NCI-H1048 (cell line): ENCODE results near the gene C20orf204.

Experiments
- DNase-seq: peaks from one replicate; lab custom pipeline; 2025; lab: John Stamatoyannopoulos, UW

C20orf204 gene

DNA sequence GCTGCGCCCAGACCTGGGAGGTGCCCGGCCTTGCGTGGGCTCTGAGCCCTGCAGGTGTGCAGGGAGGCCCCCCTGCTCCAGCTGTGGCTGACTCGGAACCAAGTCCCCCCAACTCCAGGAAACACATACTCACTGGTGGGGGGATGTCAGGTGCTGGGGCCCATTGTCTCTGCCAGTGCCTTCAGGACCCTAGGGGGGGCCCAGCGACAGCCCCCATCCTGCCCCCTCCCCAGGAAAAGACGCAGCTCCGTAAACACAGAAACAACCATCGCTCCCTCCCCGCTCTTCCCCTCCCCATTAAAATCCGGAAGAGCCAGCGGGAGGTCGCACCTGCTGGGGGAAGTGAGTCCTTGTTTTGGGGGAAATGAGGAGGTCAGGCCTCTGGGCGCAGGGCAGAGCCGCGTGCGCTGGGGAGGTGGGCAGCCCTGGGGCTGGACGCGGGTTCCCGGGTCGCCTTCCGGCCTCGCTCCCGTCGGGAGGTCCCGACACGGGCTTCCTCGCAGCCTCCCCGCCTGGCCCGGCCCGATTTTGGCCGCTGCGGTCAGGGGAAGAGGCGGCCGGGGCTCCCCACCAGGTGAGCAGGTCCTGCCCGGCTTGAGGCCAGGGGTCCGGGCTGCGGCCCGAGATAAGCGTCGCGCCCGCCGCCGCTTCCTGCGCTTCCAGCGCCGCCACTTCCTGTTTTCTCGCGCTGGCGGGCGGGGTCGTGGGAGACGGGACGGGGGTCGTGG lies 6.2 kb downstream of the C20orf204 start:
- DNase-seq: no peak

DNA sequence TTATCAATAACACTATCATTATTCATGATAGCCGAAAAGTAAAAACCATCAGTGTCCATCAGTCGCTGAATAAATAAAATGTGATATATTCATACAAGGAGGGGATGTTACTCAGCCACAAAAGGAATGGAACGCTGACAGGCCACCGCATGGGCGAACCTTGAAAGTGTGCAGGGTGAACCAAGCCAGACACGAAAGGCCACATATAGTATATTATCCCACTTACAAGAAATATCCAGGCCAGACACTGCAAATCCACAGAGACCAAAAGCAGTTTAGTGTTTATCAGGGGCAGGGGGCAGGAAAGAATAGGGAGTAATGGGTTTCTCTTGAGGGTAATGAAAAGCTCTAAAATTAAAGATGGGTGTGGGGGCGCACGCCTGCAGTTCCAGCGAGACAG lies 7.8 kb downstream of the C20orf204 start:
- DNase-seq: no peak

DNA sequence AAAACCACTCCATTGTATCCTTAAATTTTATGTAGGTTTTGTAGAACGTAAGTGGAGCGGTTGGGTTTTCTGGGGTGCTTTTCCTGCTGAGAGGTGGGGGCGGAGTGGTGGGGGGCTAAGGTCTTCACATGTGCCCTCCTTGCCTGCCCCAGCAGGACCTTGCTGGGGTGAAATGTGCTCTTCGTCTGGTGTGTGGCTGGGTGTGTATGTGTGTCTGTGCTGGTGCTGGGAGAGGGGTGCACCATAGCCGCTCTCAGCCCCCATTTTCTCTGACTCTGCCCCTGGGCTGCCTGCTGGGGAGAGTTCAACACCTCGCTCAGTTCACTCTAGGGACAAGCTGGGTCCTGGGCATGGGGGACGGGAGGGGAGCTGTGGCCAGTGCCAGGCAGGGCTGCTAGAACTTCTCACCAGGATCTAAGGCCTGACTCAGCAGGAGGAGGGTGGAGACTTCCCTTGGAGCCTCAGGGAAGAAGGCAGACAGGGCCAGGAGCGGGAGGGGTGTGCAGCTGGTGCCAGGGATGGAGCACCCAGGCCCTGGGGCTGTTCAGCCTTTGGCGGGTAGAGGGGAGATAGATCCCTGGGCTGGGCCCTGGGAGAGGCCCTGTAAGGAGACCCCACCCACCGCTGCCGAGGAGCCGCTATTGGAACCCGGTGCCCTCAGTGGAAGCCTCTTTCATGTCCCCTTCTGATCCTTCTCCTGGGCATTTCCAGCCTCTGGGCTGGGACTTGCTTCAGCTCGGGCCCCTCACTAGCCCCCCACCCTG lies 8.7 kb downstream of the C20orf204 start:
- no peak for DNase-seq

DNA sequence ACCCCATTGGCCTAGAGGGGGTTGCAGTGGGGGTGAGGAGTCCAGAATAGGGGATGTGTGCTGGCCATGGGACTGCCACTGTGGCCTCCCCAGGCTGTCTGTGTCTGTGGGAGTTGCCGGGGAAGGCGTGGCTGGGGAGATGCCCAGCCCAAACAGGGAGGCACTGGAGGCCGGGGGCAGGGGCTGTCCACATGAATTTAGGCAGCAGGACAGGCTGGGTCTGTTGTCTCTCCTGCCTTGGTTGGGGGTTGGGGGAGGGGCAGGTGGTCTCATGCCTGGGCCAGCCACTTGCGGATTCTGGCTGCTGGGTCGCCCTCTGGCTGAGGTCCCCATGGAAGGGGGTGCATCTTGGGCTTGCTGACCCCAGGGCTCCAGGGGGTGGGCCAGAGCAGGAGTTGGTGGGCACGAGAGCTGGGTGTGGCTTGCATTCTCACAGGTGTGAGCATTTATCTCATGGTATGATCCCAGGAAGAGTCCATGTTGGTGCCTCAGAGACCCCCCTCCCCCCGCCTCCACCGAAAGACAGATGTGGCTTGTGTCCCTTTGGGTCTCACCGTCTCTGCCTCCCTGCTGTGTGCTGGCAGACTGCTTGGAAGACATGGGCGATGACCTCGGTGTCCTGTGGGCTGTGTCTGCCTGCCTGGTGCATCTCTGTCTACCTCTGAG lies 9.5 kb downstream of the C20orf204 start:
- no peak for DNase-seq

DNA sequence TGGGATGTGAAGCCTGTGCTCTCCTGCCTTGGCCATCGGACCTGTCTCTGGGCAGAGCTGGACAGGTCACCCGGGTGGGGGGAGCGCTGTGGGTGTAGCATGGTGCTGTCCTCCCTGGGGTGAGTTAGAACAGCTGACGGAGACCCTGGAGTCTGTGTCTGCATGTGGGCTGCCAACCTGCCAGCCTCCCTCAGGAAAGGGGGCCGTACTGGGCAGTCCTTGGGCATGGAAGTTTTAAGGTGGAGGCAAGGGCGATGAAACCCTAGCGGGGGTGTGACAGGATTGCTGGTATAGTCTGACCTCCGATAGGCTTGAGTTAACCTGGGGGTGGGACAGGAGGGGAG lies 11.0 kb downstream of the C20orf204 start:
- DNase-seq: no peak

DNA sequence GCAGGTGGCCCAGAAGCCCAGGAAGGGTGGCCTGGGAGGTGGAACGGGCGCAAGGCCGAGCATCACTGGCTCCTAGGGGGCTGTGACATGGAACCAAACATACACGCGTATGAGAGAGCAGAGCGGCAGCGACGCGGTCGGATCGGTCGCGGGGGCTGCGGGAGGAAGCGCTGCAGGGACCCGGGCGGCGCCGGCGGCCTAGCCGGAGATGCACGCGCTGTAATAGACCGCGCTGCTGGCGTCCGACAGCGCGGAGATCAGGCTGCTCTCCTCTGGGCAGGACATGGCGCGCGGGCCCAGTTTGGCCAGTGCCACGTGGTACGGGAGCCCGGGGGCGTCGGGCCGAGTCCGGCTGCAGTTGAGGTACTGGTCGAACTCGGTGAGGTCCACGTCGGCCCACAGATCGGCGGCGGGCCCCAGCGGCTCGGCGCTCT lies 12.0 kb downstream of the C20orf204 start:
- DNase-seq: no peak

DNA sequence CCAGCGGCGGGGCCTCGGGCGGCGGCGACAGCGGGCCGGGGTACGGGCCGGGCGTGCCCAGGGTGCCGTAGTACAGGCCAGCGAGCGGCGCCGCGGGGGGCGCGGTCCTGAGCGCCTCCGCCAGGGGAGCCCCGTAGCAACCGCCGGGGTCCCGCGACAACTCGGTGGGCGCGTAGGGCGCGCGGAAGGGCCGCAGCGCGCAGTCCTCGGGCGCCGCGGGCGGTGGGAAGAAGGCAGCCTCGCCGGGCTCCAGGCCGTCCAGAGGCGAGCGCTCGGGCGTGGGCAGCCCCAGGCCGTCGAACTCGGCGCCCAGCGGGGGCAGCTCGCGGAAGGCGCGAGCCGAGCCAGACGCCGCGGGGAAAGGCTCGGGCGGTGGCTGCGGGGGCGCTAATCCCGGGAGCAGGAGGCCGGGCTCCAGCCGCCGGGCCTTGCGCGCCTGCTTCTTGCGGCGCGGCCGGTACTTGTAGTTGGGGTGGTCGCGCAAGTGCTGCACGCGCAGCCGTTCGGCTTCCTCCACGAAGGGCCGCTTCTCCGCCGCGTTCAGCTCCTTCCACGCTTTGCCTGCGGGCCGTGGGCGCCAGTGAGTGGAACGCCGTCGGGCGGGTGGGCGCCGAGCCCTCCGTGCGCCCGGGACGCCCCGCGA lies 12.5 kb downstream of the C20orf204 start:
- DNase-seq: no peak

DNA sequence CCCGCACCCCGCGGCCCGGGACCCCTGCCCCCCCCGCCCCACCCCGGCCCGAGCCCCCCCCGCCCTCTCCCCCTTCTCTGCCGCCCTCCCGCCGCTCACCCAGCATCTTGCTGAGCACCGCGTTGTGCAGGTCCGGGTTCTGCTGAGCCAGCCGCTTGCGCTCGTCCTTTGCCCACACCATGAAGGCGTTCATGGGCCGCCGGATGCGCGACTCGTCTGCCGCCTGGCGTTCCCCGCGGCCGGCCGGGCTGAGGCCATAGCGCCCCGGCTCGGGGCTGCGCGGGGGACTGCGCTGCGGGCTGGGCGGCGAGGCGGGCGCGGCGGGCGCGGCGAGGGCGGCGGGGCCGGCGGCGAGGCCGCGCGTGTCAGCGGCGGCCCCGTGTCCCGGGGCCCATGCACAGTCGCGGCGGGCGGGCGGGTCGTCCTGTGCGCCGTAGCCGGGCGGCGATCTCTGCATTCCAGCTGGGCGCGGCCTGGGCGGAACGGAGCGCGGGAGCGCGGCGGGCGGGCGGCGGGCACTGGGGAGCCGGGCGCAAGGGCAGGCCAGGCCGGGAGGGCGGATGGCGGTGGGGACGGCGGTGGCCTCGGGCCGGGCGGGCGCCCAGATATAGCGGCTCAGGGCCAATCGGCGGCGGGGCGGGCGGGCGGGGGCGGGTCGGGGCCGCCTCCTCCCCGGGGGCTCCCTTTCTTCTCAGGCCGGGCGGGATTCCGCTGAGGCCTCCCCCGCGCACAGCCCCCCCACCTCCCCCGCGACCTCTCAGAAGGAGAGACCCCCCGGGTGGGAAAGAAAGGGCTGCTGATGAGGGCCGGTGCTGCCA lies 13.3 kb downstream of the C20orf204 start, which contains the start of gene SOX18:
Gene SOX18, minus strand, starts transcription at position 580 of the 818 bp plus-strand sequence. Its CDS starts 123 bp downstream, at position 457.
- no peak for DNase-seq

DNA sequence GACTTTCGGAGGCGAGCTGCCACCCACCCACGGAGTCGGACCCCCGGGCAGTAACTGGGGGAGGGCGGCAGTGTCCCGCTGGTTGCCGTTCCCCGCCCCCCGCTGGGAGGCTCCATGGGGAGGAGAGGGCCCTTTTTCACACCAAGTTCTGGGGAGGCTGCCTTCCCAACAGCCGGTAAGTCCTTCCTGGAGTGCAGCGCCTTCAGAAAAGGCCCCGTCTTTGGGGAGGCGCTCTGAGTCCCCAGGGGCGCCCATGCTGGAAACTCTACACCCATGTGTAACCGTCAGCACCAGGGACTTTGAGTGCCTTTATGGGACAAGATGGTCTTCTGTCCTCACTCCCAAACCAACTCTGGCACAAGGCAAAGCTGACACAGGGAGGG lies 13.9 kb downstream of the C20orf204 start:
- no peak for DNase-seq

DNA sequence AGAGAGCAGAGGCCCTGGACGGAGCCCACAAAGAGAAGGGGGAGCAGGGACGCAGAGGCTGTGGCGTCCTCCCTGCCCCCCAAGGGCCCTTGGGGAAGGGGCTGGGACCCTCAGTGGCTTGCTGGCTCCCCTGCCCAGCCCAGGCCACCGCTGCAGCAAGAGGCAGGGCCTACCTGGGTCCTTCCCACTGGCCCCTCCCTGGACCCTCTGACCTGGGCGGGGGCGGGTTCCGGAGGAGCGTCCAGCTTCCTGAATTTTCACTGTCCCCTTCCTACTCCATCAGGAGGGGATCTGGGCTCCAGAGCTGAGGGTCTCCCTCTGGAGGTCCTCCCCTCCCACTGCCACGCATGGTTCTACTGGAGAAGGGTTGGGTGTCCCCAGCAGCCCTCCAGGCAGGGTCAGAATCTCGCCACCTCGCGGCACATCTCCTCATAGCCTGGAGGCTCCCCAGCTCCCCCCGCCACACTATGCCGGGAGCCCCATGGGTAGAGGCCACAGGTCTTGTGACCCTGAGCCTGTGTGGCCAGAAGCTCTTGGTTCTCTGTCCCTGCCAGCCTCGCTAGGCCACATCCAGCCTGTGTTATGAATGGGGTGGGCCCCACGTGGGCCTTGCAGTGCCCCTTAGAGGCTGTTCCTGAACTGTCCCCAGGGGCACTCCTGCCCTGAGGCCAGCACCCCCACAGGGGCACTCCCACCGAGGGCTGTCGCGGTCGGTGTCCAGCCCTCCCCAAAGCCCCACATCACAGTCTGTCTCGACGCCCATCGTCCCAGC lies 14.5 kb downstream of the C20orf204 start:
- no peak for DNase-seq

DNA sequence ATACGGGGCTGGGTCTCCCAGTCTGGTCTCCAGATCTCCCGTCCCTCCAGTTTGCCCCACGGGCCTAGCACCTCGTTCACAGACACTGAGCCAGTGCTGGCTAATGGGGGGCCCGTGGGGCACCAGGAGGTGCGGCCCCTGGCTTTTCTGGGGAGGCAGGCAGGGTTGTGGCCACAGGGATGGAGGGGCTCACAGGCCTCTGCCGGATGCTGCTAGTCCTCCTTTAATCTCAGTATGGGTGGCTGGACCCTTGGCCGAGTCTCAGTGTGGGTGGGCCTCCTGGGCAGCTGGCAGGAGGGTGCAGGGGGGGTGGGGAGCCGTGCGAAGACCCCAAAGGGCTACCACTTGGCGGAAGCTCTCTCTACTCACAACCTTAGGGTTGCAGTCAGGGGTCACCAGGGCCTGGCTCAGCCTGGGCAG lies 15.1 kb downstream of the C20orf204 start:
- no peak for DNase-seq

DNA sequence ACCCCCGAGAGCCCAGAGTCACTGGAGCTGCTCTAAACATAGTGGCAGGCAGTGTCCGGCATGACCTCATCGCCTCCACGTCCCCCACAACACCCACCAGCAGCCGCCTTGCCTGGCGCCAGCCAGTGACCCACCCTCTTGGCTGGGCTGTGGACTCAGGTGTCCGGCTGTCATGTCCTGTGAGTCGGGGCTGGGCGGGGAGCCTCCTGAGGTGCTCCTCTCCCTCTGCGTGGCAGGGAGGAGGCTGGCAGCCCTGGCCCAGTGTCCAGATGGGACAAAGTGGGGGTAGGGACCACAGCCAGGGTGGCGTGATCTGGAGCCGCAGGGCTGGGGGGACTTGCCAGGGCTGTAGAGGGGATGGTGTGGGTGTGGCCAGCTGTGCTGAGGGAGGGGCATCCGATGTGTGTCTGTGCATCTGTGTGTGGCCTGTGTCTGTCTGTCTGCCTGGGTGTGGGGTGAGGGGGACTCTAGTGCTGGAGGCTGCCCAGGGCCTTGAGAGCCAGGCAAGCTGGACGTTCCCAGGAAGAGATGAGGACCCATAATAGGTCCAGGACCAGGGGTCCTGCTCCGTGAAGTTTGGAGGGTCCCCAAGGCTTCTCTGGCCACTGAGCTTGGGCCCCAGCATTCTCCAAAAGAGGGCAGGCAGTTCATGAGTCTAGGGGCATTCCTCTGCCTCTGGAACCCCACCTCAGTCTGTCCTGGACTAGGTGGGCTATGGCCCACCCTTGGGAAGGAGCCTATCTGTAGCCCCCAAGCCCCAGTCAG lies 15.8 kb downstream of the C20orf204 start:
- no peak for DNase-seq

DNA sequence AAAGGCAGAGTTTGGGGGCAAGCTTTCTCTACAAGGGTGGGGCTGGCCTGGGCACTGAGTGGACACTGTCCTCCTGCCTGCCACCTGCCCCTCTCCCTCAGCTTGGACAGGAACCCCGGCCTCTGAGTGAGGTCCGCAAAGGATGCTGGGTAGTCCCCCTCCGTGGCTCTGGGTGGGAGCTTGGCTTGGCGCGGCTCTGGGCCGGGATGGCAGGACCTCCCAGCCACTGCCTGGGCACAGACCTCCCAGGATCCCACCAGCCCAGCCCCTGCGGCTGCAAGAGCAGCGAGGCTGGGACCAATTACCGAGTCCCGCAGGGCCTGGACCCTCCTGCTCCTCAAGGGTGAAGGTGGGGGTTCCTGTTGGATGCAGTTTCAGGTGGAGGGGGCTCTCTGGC lies 16.3 kb downstream of the C20orf204 start:
- DNase-seq: no peak

DNA sequence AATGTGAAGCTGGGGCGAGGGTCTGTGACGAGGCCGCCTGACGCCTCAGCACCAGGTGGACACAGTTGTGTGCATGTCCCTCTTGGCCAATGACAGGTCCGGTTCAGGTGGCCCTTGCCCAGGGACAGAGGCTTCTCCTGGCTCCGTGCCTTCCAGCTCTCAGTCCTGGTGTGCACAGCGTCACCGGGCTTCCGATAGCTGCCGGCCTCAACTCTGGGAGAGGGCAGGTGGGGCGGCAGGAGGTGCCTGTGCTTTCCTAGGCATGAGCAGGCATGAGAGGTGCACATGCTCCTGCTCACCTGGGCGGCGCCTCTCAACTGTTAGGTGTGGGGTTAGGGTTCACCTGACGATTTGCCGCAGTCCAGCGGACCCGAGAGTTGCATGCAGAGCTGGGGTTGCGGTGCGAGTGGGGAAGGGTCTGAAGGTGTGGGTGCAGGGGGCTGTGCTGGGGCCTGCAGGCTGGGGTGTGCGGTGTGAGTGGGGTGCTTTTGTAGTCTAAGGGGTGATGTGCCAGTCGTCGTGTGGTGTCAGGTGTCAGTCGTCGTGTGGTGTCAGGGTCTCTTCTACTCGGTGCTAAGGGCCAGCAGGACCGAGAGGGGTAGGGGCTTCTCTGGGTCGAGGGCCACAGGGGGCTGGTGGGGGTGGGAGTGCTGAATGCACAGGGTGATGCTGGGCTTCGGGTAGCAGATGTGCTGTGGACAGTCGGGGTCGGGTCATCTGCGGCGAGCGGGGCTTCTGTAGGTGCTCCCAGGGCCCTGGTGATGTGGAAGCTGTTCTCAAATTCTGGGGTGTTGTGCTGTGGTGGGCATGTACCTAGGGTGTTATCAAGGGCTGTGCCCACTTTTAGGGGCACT lies 17.2 kb downstream of the C20orf204 start:
- no peak for DNase-seq

DNA sequence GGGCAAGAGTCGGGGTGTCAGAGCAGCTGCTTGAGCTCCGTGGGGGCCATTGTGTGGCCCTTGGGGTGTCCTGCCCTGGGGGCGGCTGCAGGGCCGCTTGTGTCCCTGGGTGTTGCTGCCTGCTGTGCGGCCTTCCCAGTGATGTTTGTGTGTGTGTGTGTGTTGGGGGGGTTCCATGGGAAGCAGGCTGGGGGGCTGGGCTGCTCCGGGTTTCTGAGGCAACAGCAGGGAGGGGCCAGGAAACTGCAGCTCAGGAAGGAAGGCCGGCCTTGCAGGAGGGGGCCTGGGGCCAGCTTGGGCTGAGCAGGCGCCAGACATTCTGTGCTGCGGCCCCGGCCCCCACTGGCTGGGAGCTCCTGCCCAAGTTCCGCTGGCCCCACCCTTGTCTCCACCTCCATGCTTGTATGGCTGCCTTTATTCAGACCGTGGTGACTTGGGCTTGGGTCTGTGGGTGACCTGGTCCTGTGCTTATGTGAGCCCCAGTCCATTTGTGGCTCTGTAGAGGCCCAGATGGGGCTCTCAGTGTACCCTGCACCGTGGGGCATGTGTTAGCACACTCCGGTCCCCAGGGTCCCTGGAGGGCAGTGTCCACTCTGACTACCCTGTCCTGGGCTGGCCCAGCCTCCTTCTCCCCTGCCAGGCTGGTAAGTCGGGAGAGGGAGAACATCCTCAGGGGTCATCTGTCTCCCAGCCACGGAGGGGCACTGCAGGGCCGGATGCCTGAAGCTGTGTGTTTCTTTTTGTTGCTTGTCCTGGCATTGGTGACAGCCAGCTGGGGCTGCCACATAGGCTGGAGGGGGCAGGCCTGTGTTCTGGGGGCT lies 18.1 kb downstream of the C20orf204 start:
- no peak for DNase-seq

DNA sequence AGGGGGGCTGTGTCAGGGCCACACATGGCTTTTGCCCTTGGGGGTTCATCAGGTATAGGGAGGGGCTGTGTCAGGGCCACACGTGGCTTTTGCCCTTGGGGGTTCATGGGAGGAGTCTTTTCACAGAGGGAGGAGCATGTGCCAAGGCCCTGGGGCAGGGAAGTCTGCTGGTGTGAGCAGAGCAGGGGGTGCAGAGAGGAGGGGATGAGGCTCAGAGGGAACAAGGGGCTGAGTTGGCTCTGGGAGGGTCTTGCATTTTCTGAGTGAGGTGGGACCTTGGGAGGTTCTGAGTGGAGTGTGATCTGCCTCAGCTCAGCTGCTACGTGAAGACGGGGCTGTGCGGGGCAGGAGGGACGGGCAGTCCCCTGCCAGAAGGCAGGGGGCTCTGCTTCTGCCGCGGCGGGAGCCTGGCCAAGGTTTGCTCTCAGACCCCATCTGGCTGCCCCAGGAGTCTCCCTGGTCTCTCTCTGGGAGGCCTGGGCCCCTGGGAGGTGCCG lies 19.5 kb downstream of the C20orf204 start:
- no peak for DNase-seq

DNA sequence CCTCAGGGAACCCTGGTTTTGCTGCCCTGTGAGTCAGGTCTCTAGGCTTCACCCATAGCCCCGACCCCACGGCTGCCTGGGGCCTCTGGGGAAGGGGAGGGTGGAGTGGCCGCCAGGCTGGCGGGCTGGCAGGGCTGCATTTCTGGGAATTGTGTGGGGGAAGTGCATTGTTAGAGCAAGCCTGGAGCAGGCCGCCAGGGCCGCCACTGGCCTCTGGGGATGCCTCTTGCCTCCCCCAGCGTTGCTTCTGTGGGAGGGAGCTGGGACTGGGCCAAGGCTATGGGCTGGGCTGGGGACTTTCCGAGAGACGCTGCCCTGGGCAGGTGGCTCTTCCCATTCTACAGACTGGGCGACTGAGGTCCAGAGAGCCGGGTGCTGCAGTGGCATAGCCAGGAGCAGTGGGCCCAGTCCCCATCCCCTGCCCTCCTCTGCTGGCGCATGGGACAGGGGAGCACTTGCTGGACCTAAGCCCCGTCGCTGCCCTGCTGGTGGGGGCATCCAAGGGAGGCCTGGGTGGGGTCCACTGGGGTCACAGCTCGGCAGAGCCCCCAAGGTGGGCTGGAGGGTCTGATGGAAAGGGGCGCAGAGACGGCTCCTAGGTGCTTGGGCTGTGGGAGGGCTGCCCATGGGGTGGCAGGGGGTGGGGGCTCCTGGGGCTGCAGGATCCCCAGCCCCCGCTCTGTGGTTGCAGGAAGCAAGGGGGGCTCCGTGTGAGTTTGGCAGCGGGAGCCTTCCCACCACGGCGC lies 20.1 kb downstream of the C20orf204 start:
- no peak for DNase-seq

DNA sequence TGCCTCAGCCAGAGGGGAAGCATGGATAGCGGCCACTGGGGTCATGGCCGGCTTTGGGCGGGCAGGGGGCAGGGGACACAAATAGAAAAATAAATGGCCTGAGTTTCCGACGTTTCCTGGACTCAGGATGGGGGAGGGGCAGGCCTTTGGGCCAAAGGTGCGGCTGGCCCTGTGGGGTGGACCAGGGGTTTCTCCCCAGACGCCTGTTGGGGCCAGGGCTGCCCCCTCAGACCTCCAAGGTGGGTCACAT lies 20.6 kb downstream of the C20orf204 start:
- DNase-seq: no peak
